Adrenal gland (tissue), 5 donors: Measurements from ENCODE around the gene FAM20C.

ENCODE experiments used
- POLR2A ChIP-seq, 2 donors: fragments of 450-650 bp; IDR thresholded peaks; one replicate each; pipeline ENCODE4 v1.6.1; 2017; ENCODE audit warnings: antibody characterized with exemption in 2 of 2, mild to moderate bottlenecking in 2 of 2, moderate library complexity in 1 of 2
- TF ChIP-seq, protein P1 (sequence below), 6 experiments: fragments of 450-650 bp in 4 of 6; fragments of 200-600 bp in 2 of 6; sonication (generic) in 1 of 6; IDR thresholded peaks; 1 replicate in 5 of 6; 2 replicates in 1 of 6; pipeline versions ENCODE4 v1.5.1 to v1.8.0; 2016 to 2021; ENCODE audit warnings: antibody characterized with exemption in 6 of 6, mild to moderate bottlenecking in 2 of 6, moderate library complexity in 1 of 6
- donor health status: DM: no; HTN: no; CAD: no.

- TF ChIP-seq, protein P1, sequence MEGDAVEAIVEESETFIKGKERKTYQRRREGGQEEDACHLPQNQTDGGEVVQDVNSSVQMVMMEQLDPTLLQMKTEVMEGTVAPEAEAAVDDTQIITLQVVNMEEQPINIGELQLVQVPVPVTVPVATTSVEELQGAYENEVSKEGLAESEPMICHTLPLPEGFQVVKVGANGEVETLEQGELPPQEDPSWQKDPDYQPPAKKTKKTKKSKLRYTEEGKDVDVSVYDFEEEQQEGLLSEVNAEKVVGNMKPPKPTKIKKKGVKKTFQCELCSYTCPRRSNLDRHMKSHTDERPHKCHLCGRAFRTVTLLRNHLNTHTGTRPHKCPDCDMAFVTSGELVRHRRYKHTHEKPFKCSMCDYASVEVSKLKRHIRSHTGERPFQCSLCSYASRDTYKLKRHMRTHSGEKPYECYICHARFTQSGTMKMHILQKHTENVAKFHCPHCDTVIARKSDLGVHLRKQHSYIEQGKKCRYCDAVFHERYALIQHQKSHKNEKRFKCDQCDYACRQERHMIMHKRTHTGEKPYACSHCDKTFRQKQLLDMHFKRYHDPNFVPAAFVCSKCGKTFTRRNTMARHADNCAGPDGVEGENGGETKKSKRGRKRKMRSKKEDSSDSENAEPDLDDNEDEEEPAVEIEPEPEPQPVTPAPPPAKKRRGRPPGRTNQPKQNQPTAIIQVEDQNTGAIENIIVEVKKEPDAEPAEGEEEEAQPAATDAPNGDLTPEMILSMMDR (IDR thresholded peaks at IDR 0.05) = no peak
- no peak for TF ChIP-seq POLR2A (IDR thresholded peaks at IDR 0.05)
These were observed 113.2 kb downstream of the FAM20C start for GRCh38 chr7:305410-306151.
